ENCODE measurements around the gene GTPBP4.

Gene GTPBP4

DNA sequence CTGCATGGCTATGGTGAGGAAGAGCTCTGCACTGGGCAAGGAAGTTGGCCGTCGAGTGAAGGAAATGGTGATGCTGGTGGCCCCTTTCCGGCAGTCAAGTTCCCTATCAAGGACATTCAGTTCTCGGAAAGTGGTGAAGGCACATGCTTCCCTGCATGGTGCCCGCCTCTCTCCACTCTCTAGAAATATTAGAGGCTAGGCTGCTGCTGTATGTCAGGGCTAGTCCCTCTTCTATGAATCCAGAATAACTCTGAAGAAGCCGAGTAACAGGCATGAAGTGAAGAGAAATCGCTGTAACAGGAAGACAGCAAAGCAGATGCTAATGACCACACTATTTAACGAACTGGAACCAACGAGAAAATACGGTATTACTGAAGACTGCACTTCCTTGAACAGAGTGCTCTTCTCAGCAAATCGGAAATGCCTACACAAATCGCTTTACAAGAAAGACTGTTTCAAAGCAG lies 55.3 kb downstream of the GTPBP4 start:
- H3K4me3 ChIP-seq (ENCODE audit: low read depth, low read length) = peak overlapping the region; percentile 35

GRCh38 chr10:1044146-1044545 lies 55.9 kb downstream of the GTPBP4 start:
- no peak for DNase-seq (ENCODE audit: low read depth)
- TF ChIP-seq CTCF (IDR thresholded peaks at IDR 0.05; ENCODE audit: low read depth, low read length, missing control alignments) = no peak
- peak overlapping the region; percentile 35 for H3K4me3 ChIP-seq (ENCODE audit: low read depth, low read length)

More for the DNA sequence above, 55.3 kb downstream of the GTPBP4 start:
- peak; percentile 60 for DNase-seq (ENCODE audit: low read depth)
- TF ChIP-seq CTCF (IDR thresholded peaks at IDR 0.05; ENCODE audit: low read depth, low read length, missing control alignments) = no peak

GRCh38 chr10:1044964-1045363 lies 56.7 kb downstream of the GTPBP4 start:
- DNase-seq (ENCODE audit: low read depth) = no peak
- peak overlapping the region; percentile 61 for H3K4me3 ChIP-seq (ENCODE audit: low read depth, low read length)
- TF ChIP-seq CTCF (IDR thresholded peaks at IDR 0.05; ENCODE audit: low read depth, low read length, missing control alignments) = no peak

DNA sequence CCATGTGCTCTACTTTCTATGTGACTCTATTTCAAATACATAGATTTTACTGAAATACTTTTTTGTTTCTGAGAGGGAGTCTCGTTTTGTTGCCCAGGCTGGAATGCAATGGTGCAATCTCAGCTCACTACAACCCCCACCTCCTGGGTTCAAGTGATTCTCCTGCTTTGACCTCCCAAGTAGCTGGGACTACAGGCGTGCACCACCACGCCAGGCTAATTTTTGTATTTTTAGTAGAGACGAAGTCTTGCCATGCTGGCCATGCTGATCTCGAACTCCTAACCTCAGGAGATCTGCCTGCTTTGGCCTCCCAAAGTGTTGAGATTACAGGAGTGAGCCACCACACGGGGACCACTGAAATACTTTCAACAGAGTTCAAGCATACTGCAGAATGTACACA lies 57.2 kb downstream of the GTPBP4 start:
- no peak for DNase-seq (ENCODE audit: low read depth)
- TF ChIP-seq CTCF (IDR thresholded peaks at IDR 0.05; ENCODE audit: low read depth, low read length, missing control alignments) = no peak
- H3K4me3 ChIP-seq (ENCODE audit: low read depth, low read length) = peak overlapping the region; percentile 61

GRCh38 chr10:1047937-1048336 lies 59.7 kb downstream of the GTPBP4 start:
- H3K4me3 ChIP-seq (ENCODE audit: low read depth, low read length) = peak overlapping the region; percentile 98
- TF ChIP-seq CTCF (IDR thresholded peaks at IDR 0.05; ENCODE audit: low read depth, low read length, missing control alignments) = no peak
- no peak for DNase-seq (ENCODE audit: low read depth)

DNA sequence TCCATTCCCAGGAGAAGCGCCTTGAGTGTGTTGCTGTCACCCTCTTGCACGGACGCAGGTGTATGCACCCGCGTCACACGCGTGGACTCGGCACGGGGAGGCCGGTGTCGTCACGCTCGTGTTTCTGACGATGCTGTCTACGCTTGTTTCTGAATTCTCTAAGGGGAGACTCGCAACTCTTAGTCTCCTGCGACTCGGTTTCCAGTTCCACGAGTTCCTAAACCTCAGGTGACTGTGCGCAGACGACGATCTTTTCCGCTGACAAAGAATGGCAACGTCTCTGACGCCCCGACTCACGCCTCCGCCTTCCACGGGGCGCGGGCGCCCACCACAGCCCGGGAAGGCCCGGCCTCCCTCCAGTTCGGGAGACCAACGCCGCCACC lies 60.1 kb downstream of the GTPBP4 start:
- TF ChIP-seq CTCF (IDR thresholded peaks at IDR 0.05; ENCODE audit: low read depth, low read length, missing control alignments) = no peak
- no peak for DNase-seq (ENCODE audit: low read depth)
- H3K4me3 ChIP-seq (ENCODE audit: low read depth, low read length) = peak overlapping the region; percentile 98

DNA sequence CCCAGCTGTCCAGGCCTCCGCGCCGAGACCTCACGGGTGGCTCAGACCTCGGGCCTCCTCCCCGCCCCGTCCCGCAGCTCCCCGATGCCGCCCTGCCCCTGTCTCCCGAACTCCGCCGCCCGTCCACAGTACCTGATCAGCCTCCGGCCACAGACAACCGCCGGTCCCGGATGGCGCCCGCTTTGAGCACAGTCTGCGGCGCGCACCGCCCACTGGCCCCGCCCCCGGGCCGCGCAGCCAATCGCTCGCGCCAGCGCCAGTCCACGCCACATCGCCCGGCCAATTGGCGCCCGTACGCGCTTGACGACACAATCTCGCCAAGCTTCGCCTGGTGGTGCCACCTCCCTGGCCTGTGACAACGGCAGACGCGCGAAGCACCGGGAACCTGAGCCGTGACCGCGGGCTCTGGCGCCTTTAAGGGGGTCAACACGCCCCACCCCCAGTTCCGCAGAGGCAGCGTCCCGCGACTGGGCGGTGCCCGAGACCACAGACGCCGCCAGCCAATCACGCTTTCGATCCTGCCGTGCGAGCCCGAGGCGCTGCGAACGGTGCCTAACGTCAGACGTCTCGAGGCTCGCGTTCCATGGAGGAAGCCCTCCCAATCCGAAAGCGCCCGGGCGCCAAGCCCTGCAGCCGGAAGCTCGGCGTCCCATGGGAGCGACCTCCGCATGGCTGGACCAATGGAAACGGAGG lies 60.6 kb downstream of the GTPBP4 start, which contains the start of gene IDI1:
IDI1 (minus strand) TSS at position 388 of the 693 bp plus-strand sequence; CDS start at position 272, 116 bp downstream.
- no peak for TF ChIP-seq CTCF (IDR thresholded peaks at IDR 0.05; ENCODE audit: low read depth, low read length, missing control alignments)
- peak; percentile 95 for DNase-seq (ENCODE audit: low read depth)
- H3K4me3 ChIP-seq (ENCODE audit: low read depth, low read length) = peak within 1 kb of the TSS; percentile 98

Measured in GM12864 (cell line).